HuH-7.5 (cell line): ENCODE data around the gene GYPC.
"Not testable (repeated sequence)": the region's sequence is repeated elsewhere in the genome, so short reads cannot be mapped to it uniquely, and the experiment has no call there.

Source experiments
- DNase-seq: peaks from one replicate; pipeline ENCODE4 v3.0.0; 2011; ENCODE audit warnings: low spot score

The GYPC gene

DNA sequence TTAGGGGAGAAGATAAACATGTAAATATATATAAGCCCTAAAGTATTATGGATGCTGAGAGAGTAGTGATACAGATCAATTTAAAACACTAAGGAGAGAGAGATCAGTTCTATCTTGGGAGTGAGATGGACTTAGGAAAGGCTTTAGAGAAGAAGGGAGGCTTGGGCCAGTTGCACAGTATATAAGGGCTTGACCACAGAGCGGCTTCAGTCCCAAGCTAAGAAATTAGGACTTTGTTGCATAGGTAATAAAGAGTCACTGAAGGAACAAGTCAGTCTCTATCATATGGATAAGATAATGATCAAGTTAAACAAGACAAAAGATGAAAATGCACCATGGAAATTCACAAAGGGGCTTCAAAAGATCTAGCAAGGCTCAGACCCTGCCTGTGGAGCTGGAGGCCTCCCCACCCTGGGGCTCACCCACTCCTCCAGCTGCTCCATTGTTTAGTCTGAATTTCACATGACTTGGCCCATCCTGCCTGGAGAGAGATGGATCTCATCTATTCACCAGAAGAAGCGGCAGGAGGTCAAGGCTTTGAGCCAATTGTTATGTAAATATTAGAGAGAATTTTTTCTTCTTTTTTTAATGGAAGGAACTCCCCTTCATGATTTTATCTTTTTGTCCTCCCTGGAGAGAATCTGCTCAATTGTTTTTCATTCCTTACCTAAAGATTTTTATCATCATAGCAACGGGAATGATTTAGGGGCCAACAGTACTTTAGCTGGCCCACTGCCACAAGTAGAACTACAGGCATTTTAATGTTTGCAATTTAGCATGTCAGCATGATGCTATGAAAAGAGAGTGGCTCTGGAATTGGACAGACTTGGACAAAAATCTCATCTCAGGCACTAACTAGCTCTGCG is 44.0 kb downstream of the GYPC start:
- DNase-seq, result no peak

DNA sequence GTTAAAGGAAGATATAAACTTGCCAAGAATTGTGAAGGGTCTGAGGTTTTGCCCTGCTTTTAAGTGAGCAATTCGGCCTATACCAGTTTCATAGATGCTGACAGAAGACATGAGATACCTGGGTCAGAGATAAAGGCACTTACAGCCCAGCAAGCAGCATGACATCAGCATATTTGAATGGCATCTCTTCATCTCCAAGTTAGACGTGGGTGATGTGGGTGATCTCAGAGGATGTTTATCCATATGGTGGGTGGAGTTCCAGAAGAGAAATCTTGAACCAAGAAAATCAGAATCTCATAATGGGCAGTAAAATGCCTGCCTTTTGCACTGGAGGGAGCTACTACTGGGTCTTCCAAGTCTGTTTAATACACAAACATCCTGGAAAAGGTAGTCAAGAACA is 44.7 kb downstream of the GYPC start:
- DNase-seq, result no peak

DNA sequence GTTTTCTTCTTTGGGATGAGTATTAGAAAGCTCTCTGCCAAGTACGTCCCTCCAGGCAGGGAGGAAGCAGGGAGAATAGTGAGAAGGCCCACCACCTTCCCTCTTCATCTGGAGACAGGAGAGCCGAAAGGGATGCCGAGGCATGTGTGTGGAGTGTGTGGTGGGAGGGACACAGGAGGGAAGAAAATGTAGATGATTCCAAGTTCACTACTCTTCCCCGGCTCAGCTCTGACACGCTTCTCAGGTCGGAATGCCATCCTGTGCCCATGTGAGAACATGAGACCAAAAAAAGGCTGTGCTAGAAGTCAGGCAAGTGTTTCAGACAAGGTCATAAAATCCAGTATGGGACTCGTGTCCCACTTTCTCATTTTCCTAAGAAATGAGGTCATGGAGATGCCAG is 47.4 kb downstream of the GYPC start:
- DNase-seq, result no peak

DNA sequence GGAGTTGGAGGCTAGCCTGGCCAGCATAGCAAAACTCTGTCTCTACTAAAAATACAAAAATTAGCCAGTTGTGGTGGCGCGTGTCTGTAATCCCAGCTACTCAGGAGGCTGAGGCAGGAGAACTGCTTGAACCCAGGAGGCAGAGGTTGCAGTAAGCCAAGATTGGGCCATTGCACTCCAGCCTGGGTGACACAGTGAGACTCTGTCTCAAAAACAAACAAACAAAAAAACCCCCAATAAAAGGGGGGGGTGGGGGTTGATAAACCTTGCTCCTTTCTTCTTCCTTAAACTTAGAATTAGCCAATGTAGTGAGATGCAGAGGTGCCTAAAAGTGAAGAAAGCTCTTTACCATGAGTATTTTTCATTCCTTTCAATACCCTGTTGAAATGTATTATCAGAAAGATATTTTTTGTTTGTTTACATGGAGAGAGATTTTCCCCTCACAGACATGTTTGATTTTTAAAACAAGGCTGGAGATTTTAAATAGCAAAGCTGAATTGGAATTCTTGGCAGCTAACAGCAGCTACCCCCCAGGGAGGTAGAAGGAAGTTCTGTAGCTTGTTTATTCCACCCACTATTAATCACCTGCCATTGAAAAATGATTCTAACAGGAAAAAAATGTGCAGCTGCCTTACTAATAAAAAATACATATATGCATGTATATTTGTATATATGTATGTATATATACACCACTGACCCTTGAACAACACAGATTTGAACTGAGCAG is 48.6 kb downstream of the GYPC start:
- DNase-seq, result no peak

DNA sequence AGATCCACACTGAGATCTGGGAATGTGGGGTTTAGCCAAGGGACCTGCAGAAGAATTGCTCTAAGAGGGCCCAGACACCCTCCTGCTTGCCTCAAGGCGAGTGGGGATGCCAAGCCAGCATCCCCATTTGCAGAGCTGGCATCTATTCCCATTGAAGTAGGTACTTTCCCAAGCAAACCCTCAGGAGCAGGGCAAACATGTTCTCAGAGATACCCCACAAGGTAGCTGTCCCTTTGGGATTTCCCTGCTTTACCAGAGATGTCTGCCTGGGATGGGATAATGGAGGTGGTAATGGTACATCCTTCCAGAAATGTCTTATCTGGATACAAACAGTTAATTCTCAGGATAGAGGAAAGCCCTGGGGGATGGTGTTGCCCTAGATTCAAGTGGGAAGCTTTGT is 51.2 kb downstream of the GYPC start:
- no peak for DNase-seq

DNA sequence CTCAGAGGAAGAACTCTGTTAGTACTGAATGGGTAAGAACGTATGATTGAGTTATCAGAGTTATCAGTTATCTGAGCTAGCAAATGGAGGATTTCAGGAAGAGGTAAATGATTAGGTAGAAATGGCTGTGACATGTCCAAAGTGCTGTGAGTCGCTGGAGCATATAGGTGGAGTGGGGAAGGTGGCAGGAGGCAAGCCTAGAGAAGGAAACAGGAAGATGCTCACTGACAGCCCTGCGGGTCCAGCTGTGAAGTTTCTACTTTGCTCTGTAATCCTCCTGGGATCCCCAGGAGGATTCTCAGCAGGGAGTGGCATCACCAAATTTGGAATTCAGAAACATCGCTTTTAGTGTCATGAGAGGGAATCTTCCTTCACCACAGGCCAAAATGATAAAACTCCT is 52.0 kb downstream of the GYPC start:
- no peak for DNase-seq

DNA sequence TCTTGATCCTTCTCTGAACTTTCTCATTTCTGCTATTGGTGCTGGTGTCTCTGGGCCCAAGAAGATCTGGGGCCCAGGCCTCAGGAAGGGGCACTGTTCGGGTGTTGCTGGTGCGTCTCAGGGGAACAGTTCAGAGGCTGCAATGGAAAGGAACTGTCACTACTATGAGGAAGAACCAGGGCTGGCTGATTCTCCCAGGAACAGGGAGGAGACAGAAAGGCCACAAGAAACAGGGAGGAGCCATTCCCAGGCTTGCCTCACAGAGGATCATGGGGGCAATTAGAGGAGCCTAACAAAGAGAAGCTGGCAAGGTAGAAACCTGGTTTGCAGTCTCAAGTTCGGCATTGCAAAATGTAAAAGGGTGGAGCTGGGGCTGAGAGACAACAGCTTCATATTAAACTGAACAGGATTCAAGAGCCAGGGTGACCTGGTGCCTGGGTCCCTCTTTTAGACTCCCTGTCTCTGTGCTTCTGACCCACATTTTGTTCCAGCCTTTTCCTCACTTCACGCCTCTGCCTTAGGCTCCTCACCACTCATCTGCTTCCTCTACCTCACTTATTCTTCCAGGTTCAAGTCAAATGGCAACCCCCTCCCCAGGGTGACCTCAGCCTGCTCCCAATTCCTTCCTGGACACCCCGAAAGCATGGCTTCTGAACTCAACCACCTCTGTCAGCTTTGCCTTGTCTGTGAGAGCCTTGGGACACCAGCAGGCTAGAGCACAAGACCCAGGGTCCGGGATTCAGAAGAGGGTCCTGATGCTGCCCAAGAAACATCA is 58.4 kb downstream of the GYPC start:
- DNase-seq, result no peak

DNA sequence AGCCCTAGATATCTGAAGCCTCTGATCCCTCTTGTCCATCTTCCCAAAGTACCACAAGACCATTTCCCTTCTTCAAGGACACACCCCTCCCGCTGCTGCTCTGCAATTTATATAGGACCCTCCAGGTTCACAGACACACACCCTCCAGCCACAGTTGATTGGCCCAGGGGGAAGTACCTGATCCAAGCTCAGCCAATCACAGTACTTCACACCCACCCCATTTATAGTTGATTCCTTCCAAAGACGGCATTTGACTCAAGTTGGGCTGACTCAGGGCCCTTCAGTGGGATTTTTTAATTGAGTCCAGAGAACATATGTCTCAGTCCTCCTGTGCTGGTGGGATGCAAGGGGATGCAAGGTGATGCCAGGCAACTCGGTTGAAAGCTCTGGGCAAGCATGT is 59.2 kb downstream of the GYPC start:
- DNase-seq, result no peak

DNA sequence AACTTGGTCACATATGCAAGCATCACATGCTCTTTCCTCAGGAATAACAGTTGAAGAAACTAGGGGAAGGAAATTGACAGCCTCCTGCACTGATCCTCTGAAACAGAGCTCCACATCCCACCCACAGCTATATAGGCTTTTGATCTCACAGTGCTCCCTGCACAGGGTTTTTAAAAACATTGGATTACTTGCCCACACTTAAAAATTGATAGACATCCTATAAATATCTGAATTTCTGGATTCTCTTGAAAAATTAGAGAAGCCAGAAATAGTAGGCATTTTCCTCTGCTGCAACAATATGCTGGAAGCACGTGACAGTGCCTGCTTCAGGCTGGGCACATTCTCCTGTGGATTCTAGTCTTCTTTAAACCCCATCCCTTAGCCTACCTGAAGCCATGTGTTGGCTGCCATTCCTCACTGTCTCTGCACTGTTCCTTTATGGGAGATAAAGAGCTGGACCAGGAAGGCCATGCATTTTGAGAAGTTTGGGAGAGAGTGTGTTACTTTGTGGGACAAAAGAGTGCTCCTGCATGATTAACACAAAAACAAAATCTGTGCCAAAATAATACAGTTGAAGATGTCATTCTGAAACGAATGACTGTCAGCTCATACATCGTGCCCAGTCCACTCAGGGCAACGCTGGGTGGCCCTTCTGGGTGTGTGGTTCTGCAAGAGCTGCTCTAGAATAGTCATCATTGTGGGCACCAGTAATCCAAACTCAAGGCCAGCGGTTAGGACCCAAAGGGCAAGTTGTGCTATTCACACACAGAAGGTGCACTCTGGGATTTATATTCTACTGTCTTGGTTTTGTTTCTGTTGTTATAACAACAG is 59.8 kb downstream of the GYPC start:
- no peak for DNase-seq

DNA sequence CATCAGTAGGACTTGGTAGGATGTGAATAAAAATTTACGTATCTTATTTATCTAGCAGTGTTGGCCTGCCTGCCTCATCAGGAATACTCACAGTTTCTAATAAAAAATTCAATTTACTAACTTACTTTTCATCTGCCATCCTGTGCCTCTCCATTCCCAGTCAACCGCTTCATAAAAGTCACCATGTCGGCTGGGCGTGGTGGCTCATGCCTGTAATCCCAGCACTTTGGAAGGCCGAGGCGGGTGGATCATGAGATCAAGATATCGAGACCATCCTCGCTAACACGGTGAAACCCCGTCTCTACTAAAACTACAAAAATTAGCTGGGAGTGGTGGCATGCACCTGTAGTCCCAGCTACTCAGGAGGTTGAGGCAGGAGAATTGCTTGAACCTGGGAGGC is 61.3 kb downstream of the GYPC start:
- DNase-seq, result not testable (repeated sequence)

DNA sequence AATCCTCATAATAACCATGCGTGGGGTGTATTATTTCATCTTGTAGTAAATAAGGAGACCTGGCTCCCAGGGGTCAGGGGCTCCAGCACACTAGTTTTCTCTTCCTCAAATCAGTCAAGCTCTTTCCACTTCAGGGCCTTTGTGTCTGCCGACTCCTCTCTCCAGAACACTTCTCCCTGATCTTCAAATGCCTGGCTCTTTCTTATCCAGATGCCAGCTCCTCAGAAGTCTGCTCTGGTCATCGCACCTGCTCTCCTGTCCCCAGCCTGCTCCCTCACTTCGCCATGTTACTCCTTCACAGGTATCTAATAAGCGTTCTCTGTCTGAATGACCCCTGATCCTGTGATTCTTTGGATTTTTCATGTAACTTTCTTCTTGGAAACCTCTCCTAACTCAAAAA is 62.0 kb downstream of the GYPC start:
- no peak for DNase-seq

DNA sequence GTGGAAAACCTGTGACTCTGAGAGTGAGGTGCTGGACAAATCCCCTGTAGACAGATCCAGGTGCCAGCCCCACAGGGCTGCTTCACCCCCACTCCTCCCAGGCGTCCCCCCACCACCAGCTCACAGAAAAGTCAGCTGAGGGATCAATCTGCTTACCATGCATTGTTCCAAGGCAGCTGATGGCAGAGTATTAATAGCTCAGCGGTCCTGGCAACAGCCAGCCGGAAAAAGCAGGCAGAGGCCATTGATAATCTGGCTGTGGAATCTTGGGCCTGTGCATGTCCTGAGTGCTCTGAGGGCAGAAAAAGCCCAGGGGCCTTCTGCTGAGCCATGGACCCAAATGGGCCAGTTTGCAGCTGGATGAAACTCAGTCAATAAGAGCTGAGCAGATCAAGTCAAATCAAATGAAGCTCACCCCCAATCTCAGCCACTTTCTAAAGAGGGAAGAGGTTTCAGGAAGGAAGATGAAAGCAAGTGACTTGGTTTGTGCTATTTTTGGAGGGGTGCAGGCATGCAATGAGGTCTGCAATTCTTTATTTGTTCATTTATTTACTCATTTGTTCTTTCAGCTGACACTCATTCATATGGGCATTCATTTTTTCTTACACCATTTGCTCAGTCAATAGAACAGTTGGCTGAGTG is 63.4 kb downstream of the GYPC start:
- no peak for DNase-seq

DNA sequence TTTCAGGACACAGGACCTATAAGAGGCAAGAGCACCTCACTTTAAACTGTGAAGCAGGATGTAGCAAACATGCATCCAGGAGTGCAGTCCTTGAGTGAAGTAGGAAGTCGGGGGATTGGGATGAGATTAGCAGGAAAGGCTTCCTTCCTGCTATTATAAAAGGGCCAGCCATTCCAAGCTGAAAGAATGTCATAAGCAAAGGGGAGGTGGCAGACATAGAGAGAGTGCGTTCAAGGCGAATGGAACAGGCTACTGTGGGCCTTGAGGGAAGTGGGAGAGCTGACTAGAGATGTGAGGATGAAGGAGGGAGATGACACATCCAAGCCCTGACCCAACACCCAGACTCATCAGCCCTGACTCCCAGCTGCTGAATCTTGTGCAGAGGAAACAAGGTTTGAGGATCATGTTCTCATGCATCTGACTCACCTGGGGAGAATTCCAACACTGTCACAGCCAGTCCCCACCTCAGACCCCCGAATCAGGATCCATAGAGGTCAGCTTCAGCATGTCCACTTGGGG is 63.9 kb downstream of the GYPC start:
- no peak for DNase-seq

DNA sequence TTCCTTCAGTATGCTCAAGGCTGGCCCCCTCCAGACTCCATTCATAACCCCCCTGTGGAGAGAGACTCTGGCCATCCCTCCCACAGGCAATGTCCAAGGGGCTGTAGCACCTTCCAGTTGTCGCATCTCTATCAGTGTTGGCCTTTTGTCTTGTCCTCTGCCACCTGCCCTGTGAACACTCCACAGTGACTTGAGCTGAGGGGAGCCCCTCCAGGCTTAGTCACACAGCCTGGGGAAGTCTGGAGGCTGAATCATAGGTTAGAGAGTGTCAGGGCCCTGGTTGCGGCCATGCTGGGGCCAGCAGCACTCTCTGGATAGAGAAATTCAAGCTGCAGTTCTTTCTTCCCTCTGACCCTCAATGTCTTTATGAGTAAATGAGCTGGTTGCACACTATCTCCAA is 64.7 kb downstream of the GYPC start:
- DNase-seq, result no peak

DNA sequence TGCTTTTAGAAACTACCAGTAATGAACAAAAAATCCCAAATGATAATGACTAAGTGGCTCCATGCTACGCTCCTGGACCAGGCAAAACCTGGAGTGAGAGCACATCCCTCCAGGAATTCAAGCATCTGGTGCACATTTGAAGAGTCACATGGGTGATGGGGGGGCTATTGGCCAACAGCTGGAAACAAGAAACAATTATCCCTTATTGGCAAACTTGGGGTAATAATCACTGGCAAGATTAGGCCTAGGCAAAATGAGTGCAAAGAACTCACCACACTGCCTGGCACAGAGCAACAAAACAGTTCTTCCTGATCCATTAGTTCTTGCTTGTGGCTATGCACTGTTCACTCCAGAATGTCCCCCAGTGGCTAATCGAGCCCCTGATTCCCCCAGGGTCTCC is 66.1 kb downstream of the GYPC start:
- DNase-seq, result no peak

DNA sequence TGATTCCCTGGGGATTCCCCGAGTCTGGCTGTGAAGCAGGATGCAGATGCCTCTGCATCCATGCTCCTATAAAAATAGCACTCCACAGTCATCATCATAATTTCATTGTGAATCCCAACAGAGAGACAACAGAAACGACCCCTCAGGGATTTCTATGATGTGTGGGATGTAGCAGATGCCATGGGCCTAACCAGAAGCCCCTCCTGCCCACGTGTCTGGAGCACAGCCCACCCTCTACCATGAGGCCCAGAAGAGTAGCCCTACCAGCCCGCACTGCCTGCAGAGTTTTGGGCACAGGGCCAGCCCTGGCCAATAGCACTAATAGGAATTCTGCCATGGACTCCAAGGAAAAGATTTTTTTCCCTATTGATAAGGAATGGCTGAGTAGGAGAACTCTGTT is 66.6 kb downstream of the GYPC start:
- no peak for DNase-seq

DNA sequence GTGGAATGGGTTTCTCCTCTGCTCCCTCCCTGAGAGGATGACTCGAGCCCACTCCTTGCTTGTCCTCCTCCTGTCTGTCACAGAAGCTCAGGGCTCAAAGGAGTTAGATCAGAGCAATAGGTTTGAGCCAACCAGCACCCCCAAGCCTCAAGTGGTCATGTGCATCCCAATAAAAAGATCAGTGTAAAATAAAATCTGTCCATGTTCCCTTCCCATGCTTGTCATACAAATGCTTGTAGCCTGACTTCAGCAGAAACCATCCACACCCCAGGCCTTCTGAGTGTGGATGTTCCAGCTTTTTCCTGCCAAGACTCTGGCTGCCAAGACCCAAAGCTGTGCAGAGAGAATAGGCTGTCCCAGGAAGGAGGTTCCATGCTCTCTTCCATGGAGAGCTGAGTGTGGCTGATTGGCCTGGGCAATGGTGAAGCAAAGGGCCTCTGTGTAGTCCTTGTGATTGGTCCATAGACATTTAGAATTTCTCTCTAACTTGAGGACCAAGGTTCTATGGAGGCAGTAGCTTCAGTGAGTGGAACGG is 67.4 kb downstream of the GYPC start:
- no peak for DNase-seq

DNA sequence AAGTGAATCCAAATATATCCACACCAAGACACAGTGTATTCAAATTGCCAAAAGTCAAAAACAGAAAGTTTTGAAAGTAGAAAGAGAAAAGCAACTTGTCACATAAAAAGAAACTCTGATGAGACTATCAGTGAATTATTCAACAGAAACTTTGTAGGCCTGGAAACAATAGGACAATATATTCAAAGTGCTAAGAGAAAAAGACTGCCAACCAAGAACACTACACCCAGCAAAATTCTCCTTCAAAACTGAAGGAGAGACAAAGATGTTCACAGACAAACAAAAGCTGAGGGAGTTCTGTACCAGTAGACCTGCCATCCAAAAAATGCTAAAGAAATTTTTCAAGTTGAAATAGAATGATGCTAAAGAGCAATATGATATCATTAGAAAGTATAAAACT is 69.6 kb downstream of the GYPC start:
- no peak for DNase-seq

DNA sequence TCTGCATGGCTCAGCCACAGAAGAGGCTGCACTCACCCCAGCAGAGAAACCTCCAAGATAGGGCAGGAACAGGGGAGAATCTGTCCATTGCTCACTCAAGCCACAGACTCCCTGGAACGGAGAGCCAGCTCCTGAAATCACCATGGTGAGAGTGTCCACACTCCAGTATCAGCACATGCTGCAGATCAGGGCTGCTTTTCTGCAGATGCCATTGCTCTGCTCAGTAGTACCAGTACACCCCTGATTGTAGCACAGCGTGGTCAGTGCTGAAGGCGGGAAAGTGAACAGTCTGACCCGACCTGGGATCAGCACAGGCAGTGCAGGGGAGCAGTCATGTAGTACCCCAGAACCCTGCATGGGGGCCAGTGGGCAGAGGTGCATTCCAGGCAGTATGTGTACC is 73.9 kb downstream of the GYPC start:
- DNase-seq, result no peak

DNA sequence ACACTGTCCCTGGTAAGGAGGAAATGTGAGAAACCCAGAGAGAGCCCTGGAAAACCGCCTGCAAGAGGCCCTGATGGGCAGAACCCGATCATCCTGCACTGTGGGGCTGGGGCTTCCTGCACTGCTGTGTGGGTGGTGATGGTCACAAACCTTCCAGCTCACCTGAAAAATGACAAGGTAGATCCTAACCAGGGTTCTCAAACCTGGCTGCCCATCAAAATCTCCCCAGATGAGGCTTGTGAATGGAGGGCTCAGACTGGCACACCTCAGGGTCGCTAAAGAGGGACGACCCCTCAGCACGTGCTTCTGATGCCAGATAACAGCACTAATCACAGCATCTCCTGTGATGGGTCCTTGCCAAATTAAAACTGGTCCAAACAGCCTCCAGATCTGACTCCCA is 74.7 kb downstream of the GYPC start:
- no peak for DNase-seq

DNA sequence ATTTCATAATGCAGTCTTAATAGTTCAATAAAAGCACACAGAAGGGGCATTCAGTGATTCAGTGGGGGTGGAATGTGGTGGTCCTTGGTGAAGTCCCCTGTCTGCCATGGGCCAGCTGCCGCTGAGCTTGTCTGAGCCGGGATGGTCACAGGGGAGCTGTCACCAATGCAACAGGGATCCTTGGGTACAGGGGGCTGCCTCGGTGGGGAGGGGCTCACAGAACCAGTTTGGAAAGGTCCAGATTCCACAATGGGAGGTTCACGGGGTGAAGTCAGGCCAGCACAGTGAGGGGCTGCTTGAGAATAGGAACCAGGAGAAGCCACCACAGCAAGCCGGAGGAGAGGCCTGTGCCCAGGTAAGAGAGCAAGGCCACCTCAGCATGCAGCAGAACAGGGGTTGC is 75.4 kb downstream of the GYPC start:
- no peak for DNase-seq
